GM19193 (cell line): ENCODE results near the gene HAUS8.
A peak's percentile ranks its signal among the peaks of the same experiment; 100 is the strongest.

Experiments used
- POLR2A ChIP-seq: IDR thresholded peaks from 4 replicates; pipeline ENCODE4 v1.6.1; 2011; ENCODE audit not compliant: insufficient read depth, insufficient read length; ENCODE audit errors: extremely low read depth

HAUS8 gene

GRCh38 chr19:17075035-17075863 lies at the start of gene HAUS8, which contains the start of gene MYO9B:
TSS of gene HAUS8 (minus strand) at chr19:17075452. CDS start at chr19:17075422, 30 bp downstream.
TSS of gene MYO9B (plus strand) at chr19:17075777. CDS start at chr19:17101718, 25,941 bp downstream.
- TF ChIP-seq POLR2A: peak; percentile 80

- TF ChIP-seq POLR2A: no peak
Measured at GRCh38 chr19:17124025-17124424, 48.8 kb upstream of the HAUS8 start.

GRCh38 chr19:17123041-17123440 lies 47.8 kb upstream of the HAUS8 start:
- no peak for TF ChIP-seq POLR2A

- TF ChIP-seq POLR2A: no peak
Measured at GRCh38 chr19:17121736-17122293, 46.6 kb upstream of the HAUS8 start.

GRCh38 chr19:17118957-17119356 lies 43.7 kb upstream of the HAUS8 start:
- TF ChIP-seq POLR2A: no peak

GRCh38 chr19:17116996-17117702 lies 41.9 kb upstream of the HAUS8 start:
- no peak for TF ChIP-seq POLR2A

GRCh38 chr19:17114414-17114831 lies 39.2 kb upstream of the HAUS8 start:
- no peak for TF ChIP-seq POLR2A

GRCh38 chr19:17113127-17113785 lies 38.0 kb upstream of the HAUS8 start:
- TF ChIP-seq POLR2A: no peak

GRCh38 chr19:17112700-17113099 lies 37.4 kb upstream of the HAUS8 start:
- no peak for TF ChIP-seq POLR2A

GRCh38 chr19:17112271-17112670 lies 37.0 kb upstream of the HAUS8 start:
- TF ChIP-seq POLR2A: no peak

GRCh38 chr19:17111766-17112165 lies 36.5 kb upstream of the HAUS8 start:
- no peak for TF ChIP-seq POLR2A

- no peak for TF ChIP-seq POLR2A
Measured at GRCh38 chr19:17110599-17110966, 35.3 kb upstream of the HAUS8 start.

GRCh38 chr19:17109962-17110598 lies 34.8 kb upstream of the HAUS8 start:
- TF ChIP-seq POLR2A: no peak

- no peak for TF ChIP-seq POLR2A
Measured at GRCh38 chr19:17109300-17109699, 34.0 kb upstream of the HAUS8 start.

GRCh38 chr19:17108453-17108784 lies 33.2 kb upstream of the HAUS8 start:
- TF ChIP-seq POLR2A: no peak
